CD4-positive, alpha-beta T cell treated with Interleukin-4 for 4 hours (primary cell): Measurements from ENCODE around the gene RPL22L1.
"Not testable (repeated sequence)": the region's sequence is repeated elsewhere in the genome, so short reads cannot be mapped to it uniquely, and the experiment has no call there.

Experiments used
- DNase-seq: peaks from one replicate; pipeline ENCODE4 v3.0.0-alpha.2; 2020

RPL22L1 gene

DNA sequence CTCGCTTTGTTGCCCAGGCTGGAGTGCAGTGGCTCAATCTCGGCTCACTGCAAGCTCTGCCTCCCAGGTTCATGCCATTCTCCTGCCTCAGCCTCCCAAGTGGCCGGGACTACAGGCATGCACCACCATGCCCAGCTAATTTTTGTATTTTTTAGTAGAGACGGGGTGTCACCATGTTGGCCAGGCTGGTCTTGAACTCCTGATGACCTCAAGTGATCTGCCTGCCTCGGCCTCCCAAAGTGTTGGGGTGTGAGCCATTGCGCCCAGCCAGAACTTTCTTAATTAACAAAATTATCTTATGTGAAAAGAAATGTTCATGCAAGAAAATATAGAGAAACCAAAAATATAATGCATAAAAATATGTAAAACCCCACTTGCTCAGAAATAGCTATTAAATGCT, 7.3 kb upstream of the RPL22L1 start:
- not testable (repeated sequence) for DNase-seq

DNA sequence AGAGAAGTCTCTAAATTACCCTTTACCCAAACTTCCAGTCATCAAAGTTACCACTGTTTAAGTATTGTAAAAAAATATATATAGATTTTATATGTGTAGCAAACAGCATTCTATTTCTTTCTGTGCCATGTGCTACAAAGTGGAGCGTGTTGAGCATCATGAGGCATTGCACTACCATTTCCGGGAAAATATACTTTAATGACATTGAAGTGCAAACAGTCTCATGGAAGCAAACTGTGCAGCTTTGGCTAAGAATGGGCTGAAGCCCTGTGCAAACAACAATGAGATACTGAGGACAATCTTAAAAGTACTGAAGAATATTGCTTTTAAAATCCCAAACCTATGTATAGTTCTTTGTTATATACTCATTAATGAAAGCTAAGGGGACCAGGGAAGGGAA, 6.5 kb upstream of the RPL22L1 start:
- no peak for DNase-seq

GRCh38 chr3:170869239-170869590, 780 bp downstream of the RPL22L1 start:
- no peak for DNase-seq

GRCh38 chr3:170868577-170869238, 1.3 kb downstream of the RPL22L1 start:
- DNase-seq: no peak

GRCh38 chr3:170867143-170867937, 2.7 kb downstream of the RPL22L1 start:
- no peak for DNase-seq

DNA sequence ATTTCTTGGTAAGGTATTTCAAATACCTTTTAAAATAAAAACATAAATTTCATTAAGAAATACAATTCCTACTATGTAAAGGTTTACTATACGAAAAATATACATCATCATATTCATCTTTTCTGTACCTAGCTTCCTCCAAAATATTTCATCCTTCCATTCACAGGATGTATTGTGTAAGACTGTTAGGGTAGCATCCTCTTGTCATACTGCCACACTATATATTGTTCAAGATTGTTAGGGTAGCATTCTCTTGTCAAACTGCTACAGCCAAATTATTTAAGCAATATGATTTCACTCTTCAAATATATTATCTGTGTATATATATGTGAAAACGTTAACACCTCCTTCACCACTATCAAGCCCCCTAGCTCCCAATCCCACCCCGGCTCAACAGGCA, 3.5 kb downstream of the RPL22L1 start:
- DNase-seq: no peak

GRCh38 chr3:170865209-170866094, 4.5 kb downstream of the RPL22L1 start:
- DNase-seq: no peak

- DNase-seq: no peak
Observed at GRCh38 chr3:170864525-170865208, 5.3 kb downstream of the RPL22L1 start.

GRCh38 chr3:170863816-170864215, 6.2 kb downstream of the RPL22L1 start:
- DNase-seq: no peak

DNA sequence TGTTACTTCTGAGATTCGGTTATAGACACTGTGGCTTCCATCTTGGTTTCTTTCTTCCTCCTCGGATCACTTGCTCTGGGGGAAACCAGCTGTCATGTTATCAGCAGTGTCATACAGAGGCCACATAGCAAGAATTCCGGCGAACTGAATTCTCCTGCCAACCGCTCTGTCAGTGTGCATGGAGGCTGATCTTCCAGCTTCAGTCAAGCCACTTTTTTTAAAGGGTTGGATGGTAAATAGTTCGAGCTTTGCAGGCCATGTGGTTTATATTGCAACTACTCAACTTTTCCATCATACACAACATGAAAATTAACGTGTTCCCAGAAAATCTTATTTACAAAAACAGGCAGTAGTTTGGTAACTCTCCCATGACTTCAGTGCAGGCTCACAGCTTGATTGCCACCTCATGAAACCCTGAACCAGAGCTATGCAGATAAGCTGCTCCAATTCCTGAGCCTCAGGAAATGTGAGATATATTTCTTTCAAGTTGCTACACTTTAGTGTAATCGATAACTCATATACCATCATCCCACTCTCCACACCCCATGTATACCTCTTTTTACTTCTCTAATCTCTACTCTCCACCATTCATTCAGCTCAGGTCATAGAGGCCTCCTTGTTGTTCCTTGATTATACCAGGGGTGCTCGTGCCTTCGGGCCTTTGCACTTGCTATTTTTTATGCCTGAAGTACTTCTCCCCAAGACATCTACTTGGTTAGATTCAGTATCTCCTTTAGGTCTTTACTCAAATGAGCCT, 7.2 kb downstream of the RPL22L1 start:
- no peak for DNase-seq

DNA sequence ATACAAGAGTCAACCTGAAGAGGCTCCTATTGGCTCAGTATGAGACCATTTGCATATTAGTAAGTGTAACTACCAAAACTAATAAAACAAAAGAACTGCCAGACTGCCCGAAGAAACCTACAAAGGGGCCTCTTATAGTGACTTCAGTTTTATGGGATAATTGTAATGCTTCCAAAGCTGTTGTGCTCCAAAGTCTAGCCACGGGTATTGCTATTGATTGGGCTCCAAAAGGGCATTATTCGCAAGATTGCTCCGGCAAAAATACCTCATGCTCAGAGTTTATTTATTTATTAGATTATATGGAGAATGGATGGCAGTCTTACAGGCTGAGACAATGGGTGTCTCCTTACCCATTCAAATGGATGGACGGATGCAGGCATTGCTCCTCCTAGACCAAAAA, 11.4 kb downstream of the RPL22L1 start:
- DNase-seq: no peak

DNA sequence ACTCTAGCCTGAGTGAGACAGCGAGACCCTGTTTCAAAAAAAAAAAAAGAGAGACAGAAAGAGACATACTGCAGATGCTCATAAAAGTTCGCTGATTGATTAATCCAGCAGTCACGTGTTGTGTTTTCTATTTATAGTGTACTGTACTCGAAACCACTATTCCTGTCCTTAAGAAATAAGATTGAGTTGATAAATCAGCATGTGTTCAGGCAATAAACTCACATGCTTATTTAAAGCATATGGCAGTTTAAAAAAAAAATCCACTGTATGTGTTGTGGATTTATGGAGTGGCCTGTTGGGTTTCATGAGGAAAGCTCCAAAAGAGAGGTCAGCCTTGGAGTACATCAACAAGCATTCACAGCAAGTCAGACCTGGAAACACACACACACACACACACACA, 17.7 kb downstream of the RPL22L1 start:
- no peak for DNase-seq

DNA sequence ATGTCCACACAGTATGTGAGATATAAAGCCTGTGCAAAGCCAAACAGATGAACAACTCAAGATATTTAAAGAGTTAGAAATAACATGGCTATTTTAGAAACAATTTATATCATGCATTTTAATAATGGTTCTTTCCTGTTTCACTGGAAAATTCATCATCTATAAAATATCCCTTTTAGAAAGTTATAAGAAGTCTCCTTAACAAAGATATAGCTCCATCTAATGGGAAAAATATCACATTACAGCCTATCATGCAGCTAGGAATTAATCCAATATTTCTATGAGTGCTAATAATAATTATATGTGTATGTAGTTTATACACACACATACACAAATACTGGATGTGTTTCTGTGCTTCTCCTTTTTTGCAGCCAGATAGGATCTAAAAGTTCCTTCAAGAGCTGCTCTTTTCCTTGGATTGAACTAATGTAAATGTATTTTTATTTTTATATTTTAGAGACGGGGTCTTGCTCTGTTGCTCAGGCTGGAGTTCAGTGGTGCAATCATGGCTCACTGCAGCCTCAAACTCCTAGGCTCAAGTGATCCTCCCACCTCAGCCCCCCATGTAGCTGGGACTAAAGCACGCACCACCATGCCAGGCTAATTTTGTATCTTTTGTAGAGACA, 21.6 kb downstream of the RPL22L1 start:
- no peak for DNase-seq

- no peak for DNase-seq
Observed at GRCh38 chr3:170844377-170844776, 25.6 kb downstream of the RPL22L1 start.

- DNase-seq: no peak
Observed at GRCh38 chr3:170840291-170840859, 29.6 kb downstream of the RPL22L1 start.

DNA sequence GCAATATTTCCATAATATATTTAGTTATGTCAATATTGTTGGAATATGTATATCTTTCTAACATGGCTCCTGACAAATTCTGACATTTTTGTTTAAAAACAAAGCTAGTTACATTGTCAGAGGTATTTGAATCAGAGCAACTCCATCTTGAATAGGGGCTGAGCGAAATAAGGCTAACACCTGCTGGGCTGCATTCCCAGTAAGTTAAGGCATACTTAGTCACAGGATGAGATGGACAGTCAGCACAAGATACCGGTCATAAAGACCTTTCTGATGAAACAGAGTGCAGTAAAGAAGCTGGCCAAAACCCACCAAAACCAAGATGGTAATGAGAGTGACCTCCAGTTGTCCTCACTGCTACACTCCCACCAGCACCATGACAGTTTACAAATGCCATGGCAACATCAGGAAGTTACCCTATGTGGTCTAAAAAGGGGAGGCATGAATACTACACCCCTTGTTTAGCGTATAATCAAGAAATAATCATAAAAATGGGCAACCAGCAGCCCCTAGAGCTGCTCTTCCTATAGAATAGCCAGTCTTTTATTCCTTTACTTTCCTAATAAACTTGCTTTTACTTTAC, 30.4 kb downstream of the RPL22L1 start:
- no peak for DNase-seq

GRCh38 chr3:170836491-170836890, 33.5 kb downstream of the RPL22L1 start:
- DNase-seq: no peak

DNA sequence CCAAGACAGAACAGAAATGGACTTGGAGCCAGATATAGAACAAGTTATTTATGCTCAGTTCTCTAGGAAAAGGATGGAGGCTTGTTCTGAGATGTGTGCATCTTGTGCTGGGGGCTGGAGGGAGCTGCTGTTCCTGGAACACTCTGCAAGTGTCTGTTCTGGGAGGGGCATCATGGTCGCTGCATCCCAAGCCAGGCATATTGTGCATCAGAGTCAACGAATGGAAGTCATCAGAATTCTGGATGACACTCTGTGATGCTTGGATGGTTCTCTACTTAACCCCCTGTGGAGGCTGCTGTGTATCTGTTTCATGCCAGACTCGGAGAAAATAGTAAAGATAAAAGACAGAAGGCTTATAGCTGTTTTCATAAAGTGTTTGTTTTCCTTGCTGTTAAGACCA, 34.7 kb downstream of the RPL22L1 start:
- no peak for DNase-seq

DNA sequence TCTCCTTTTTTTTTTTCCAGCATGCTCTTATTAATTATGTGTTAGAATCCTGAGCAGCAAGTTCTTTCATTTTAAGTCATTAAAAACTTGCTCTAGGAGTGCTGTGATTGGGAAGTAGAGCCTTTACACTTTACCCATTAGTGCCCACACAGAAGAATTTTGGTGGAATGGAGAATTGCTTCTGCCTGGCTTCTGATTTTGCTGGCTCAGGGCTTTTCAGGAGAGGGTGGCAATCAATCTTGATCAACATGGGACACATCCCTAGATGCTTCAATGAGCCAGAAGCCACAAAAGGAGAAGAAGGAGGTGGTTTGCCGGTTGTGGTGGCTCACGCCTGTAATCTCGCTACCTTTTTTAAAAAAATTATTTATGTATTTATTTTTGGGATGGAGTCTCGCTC, 39.4 kb downstream of the RPL22L1 start:
- DNase-seq: no peak

- DNase-seq: no peak
Observed at GRCh38 chr3:170829546-170830272, 40.3 kb downstream of the RPL22L1 start.
